ENCODE results near the gene INTS1. TPM values are rescaled to one million over a fixed set of nuclear protein-coding genes. Genes with fewer than 3 reads are reported as not detected.
"Not testable (repeated sequence)": the region's sequence is repeated elsewhere in the genome, so short reads cannot be mapped to it uniquely, and the experiment has no call there.

The INTS1 gene
- total RNA-seq, 1 donor from 2014 or later: 81.9 TPM

DNA sequence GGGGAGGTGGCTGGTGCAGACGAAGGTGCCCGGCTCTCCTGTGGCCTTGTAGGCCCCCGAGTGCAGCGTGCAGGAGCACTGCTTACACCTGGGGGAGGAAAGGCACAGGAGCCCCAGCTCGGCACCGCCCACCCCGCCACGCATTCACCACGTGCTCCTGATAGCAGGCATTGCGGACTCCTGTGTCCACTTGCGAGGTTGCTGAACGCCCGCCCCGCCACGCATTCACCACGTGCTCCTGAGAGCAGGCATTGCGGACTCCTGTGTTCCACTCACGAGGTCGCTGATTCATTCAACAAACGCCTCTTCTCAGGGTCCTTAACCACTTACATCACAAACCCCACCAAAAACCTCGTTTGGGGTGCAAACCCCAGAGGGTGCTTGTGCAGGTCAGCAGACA, 58.8 kb downstream of the INTS1 start:
- Mint-ChIP-seq H3K27ac (ENCODE audit: unreplicated experiment) (no peak overlapping the region), H3K9me3 (ENCODE audit: unreplicated experiment) (no peaks in the 10 kb centered on the region), H3K4me1 (ENCODE audit: low read depth, unreplicated experiment) (no peaks in the 10 kb centered on the region), H3K4me3 (ENCODE audit: unreplicated experiment) (no peak overlapping the region), H3K27me3 (ENCODE audit: low read depth, unreplicated experiment) (no peaks in the 10 kb centered on the region), H3K36me3 (ENCODE audit: low read depth, unreplicated experiment) (peaks cover 4% of the 10 kb centered on the region)
- no peak overlapping the region for H3K9ac ChIP-seq (ENCODE audit: low read length)
- DNase-seq (ENCODE audit: low read depth): no peak
- no peak for FAIRE-seq
- H3K79me2 ChIP-seq (ENCODE audit: insufficient read depth, low read length): peaks cover 3% of the 10 kb centered on the region
- H3K4me2 ChIP-seq (ENCODE audit: low read length): no peak overlapping the region
- H4K20me1 ChIP-seq (ENCODE audit: insufficient read depth, low read length): peaks cover 28% of the 10 kb centered on the region
- TF ChIP-seq, protein P1, sequence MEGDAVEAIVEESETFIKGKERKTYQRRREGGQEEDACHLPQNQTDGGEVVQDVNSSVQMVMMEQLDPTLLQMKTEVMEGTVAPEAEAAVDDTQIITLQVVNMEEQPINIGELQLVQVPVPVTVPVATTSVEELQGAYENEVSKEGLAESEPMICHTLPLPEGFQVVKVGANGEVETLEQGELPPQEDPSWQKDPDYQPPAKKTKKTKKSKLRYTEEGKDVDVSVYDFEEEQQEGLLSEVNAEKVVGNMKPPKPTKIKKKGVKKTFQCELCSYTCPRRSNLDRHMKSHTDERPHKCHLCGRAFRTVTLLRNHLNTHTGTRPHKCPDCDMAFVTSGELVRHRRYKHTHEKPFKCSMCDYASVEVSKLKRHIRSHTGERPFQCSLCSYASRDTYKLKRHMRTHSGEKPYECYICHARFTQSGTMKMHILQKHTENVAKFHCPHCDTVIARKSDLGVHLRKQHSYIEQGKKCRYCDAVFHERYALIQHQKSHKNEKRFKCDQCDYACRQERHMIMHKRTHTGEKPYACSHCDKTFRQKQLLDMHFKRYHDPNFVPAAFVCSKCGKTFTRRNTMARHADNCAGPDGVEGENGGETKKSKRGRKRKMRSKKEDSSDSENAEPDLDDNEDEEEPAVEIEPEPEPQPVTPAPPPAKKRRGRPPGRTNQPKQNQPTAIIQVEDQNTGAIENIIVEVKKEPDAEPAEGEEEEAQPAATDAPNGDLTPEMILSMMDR (IDR thresholded peaks at IDR 0.05; ENCODE audit: insufficient read depth, low read depth, low read length): no peak
- no peak for TF ChIP-seq EZH2 (IDR thresholded peaks at IDR 0.05; ENCODE audit: insufficient read depth, low read length)
- no peak overlapping the region for H2AFZ ChIP-seq (ENCODE audit: low read depth, low read length)
- H3K36me3 ChIP-seq (ENCODE audit: insufficient read depth, low read length): no peaks in the 10 kb centered on the region
- H3K9me3 ChIP-seq (ENCODE audit: insufficient read depth, low read depth, low read length): no peaks in the 10 kb centered on the region
- H3K27me3 ChIP-seq (ENCODE audit: insufficient read depth, low read length): no peaks in the 10 kb centered on the region
- H3K27ac ChIP-seq (ENCODE audit: low read depth, low read length): no peak overlapping the region
- no peaks in the 10 kb centered on the region for H3K4me1 ChIP-seq (ENCODE audit: insufficient read depth, low read length)
- H3K4me3 ChIP-seq (ENCODE audit: insufficient read depth, low read depth, low read length): no peak overlapping the region

DNA sequence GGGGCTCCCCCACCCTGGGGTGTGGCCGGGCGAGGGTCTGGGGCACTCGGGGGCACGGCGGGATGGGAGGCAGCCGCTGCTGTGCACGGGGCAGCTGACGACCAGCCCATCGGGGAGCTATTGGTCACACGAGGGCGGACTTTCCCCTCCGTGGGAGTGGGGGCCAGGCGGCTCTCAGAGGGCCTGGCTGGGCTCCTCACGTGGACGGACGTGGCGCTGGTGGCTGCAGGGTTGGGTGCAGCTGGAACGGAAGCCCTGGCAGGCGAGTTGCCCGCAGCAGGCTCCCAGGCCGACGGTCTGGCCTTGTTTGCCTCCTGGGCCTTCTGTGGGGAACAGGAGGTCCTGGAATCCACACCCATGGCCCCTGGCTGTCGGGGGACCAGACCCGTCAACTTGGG, 59.3 kb downstream of the INTS1 start:
- no peak overlapping the region for H3K27ac Mint-ChIP-seq (ENCODE audit: unreplicated experiment)
- Histone ChIP-seq H4K20me1 (ENCODE audit: insufficient read depth, low read length) (peaks cover 25% of the 10 kb centered on the region), H3K4me3 (ENCODE audit: insufficient read depth, low read depth, low read length) (no peak overlapping the region), H3K27ac (ENCODE audit: low read depth, low read length) (no peak overlapping the region), H3K27me3 (ENCODE audit: insufficient read depth, low read length) (no peaks in the 10 kb centered on the region), H3K36me3 (ENCODE audit: insufficient read depth, low read length) (no peaks in the 10 kb centered on the region), H3K79me2 (ENCODE audit: insufficient read depth, low read length) (no peaks in the 10 kb centered on the region), H3K4me2 (ENCODE audit: low read length) (no peak overlapping the region), H3K9ac (ENCODE audit: low read length) (no peak overlapping the region), H3K4me1 (ENCODE audit: insufficient read depth, low read length) (no peaks in the 10 kb centered on the region), H3K9me3 (ENCODE audit: insufficient read depth, low read depth, low read length) (no peaks in the 10 kb centered on the region), H2AFZ (ENCODE audit: low read depth, low read length) (no peak overlapping the region)
- DNase-seq (ENCODE audit: low read depth) (no peak), FAIRE-seq (no peak)
- H3K4me1 Mint-ChIP-seq (ENCODE audit: low read depth, unreplicated experiment): no peaks in the 10 kb centered on the region
- TF ChIP-seq, protein P1 (IDR thresholded peaks at IDR 0.05; ENCODE audit: insufficient read depth, low read depth, low read length): no peak
- TF ChIP-seq EZH2 (IDR thresholded peaks at IDR 0.05; ENCODE audit: insufficient read depth, low read length): no peak
- H3K4me3 Mint-ChIP-seq (ENCODE audit: unreplicated experiment): no peak overlapping the region
- no peaks in the 10 kb centered on the region for H3K9me3 Mint-ChIP-seq (ENCODE audit: unreplicated experiment)
- peaks cover 4% of the 10 kb centered on the region for H3K36me3 Mint-ChIP-seq (ENCODE audit: low read depth, unreplicated experiment)
- no peaks in the 10 kb centered on the region for H3K27me3 Mint-ChIP-seq (ENCODE audit: low read depth, unreplicated experiment)

DNA sequence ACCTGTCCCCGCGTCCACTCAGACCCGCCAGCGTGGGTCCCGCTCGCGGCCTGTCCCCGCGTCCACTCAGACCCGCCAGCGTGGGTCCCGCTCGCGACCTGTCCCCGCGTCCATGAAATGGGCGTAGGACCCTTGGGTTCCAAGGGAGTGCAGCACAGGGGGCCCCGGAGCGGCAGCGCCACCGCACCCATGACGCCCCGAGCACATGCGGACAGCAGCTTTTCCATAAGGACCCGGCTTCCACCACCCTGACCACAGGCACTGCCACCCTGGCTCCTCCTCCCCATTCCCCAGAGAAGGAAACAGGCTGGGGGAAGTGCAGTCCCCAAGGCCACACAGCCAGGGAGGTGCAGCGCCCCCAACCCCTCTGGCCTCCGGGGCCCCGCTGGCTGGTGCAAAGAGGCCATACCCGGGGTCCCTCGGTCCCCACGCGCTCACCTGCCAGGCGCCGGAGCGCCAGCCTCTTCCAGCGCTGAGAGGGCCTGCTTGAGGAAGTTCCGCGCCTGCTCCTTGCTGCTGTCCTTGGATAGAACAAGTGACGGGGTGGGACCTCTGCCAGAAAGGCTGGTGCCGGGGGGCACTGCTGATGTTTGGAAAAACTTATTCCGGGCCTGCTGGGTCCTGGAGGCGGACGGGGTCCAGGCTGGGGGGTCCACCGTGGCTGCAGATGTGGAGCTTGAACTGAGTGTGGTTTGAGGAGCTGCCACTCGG, 59.8 kb downstream of the INTS1 start:
- Mint-ChIP-seq H3K4me3 (ENCODE audit: unreplicated experiment) (no peak overlapping the region), H3K9me3 (ENCODE audit: unreplicated experiment) (no peaks in the 10 kb centered on the region), H3K27me3 (ENCODE audit: low read depth, unreplicated experiment) (no peaks in the 10 kb centered on the region), H3K4me1 (ENCODE audit: low read depth, unreplicated experiment) (no peaks in the 10 kb centered on the region), H3K27ac (ENCODE audit: unreplicated experiment) (no peak overlapping the region), H3K36me3 (ENCODE audit: low read depth, unreplicated experiment) (peaks cover 5% of the 10 kb centered on the region)
- no peak overlapping the region for H3K27ac ChIP-seq (ENCODE audit: low read depth, low read length)
- H4K20me1 ChIP-seq (ENCODE audit: insufficient read depth, low read length): peaks cover 24% of the 10 kb centered on the region
- no peaks in the 10 kb centered on the region for H3K79me2 ChIP-seq (ENCODE audit: insufficient read depth, low read length)
- no peaks in the 10 kb centered on the region for H3K27me3 ChIP-seq (ENCODE audit: insufficient read depth, low read length)
- FAIRE-seq (no peak), DNase-seq (ENCODE audit: low read depth) (no peak)
- H2AFZ ChIP-seq (ENCODE audit: low read depth, low read length): no peak overlapping the region
- H3K4me1 ChIP-seq (ENCODE audit: insufficient read depth, low read length): no peaks in the 10 kb centered on the region
- no peak for TF ChIP-seq EZH2 (IDR thresholded peaks at IDR 0.05; ENCODE audit: insufficient read depth, low read length)
- TF ChIP-seq, protein P1 (IDR thresholded peaks at IDR 0.05; ENCODE audit: insufficient read depth, low read depth, low read length): no peak
- peaks cover 1% of the 10 kb centered on the region for H3K9me3 ChIP-seq (ENCODE audit: insufficient read depth, low read depth, low read length)
- H3K9ac ChIP-seq (ENCODE audit: low read length): no peak overlapping the region
- H3K36me3 ChIP-seq (ENCODE audit: insufficient read depth, low read length): no peaks in the 10 kb centered on the region
- no peak overlapping the region for H3K4me2 ChIP-seq (ENCODE audit: low read length)
- H3K4me3 ChIP-seq (ENCODE audit: insufficient read depth, low read depth, low read length): no peak overlapping the region

DNA sequence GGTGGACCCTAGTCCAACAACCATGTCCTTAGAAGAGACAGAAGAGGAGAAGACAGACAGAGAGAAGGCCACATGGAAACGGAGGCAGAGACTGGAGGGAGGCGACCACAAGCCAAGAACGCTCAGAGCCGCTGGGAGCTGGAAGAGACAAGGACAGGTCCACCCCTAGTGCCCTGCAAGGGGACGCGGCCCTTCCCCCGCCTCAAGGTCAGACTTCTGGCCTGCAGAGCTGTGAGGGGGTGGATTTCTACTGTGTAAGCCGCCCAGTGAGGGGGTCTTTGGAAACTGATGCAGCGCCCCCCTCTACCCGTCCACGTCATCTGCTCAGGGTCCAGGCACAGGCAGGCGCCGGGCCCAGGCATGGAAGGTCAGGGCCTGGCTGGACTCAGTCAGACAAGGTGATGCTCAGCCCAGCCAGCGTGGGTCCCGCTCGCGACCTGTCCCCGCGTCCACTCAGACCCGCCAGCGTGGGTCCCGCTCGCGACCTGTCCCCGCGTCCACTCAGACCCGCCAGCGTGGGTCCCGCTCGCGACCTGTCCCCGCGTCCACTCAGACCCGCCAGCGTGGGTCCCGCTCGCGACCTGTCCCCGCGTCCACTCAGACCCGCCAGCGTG, 60.5 kb downstream of the INTS1 start:
- not testable (repeated sequence) for H3K36me3 Mint-ChIP-seq (ENCODE audit: low read depth, unreplicated experiment); H2AFZ ChIP-seq (ENCODE audit: low read depth, low read length); H3K9ac ChIP-seq (ENCODE audit: low read length); H3K79me2 ChIP-seq (ENCODE audit: insufficient read depth, low read length); H3K36me3 ChIP-seq (ENCODE audit: insufficient read depth, low read length); H3K4me3 Mint-ChIP-seq (ENCODE audit: unreplicated experiment); H3K27ac ChIP-seq (ENCODE audit: low read depth, low read length); H3K27me3 ChIP-seq (ENCODE audit: insufficient read depth, low read length); H3K27me3 Mint-ChIP-seq (ENCODE audit: low read depth, unreplicated experiment); FAIRE-seq; H3K4me2 ChIP-seq (ENCODE audit: low read length); DNase-seq (ENCODE audit: low read depth); H3K4me1 Mint-ChIP-seq (ENCODE audit: low read depth, unreplicated experiment); H3K4me3 ChIP-seq (ENCODE audit: insufficient read depth, low read depth, low read length); H3K9me3 ChIP-seq (ENCODE audit: insufficient read depth, low read depth, low read length); H3K4me1 ChIP-seq (ENCODE audit: insufficient read depth, low read length); H3K27ac Mint-ChIP-seq (ENCODE audit: unreplicated experiment); H3K9me3 Mint-ChIP-seq (ENCODE audit: unreplicated experiment)
- H4K20me1 ChIP-seq (ENCODE audit: insufficient read depth, low read length): peaks cover 27% of the 10 kb centered on the region
